GM12873 (cell line): ENCODE measurements around the gene TUBA8.

Experiments
- TF ChIP-seq, protein P1 (sequence below): IDR thresholded peaks from 2 replicates; pipeline ENCODE4 v1.5.1; 2012; ENCODE audit warnings: low read depth, mild to moderate bottlenecking, moderate library complexity, low read length, control low read depth; ENCODE audit not compliant: insufficient read depth; ENCODE audit errors: missing control alignments

TUBA8 gene

GRCh38 chr22:18075101-18075719, 35.4 kb upstream of the TUBA8 start:
- TF ChIP-seq, protein P1, sequence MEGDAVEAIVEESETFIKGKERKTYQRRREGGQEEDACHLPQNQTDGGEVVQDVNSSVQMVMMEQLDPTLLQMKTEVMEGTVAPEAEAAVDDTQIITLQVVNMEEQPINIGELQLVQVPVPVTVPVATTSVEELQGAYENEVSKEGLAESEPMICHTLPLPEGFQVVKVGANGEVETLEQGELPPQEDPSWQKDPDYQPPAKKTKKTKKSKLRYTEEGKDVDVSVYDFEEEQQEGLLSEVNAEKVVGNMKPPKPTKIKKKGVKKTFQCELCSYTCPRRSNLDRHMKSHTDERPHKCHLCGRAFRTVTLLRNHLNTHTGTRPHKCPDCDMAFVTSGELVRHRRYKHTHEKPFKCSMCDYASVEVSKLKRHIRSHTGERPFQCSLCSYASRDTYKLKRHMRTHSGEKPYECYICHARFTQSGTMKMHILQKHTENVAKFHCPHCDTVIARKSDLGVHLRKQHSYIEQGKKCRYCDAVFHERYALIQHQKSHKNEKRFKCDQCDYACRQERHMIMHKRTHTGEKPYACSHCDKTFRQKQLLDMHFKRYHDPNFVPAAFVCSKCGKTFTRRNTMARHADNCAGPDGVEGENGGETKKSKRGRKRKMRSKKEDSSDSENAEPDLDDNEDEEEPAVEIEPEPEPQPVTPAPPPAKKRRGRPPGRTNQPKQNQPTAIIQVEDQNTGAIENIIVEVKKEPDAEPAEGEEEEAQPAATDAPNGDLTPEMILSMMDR, result no peak

- TF ChIP-seq, protein P1, result peak; percentile 68
Observed at GRCh38 chr22:18075720-18076497, 34.7 kb upstream of the TUBA8 start.

GRCh38 chr22:18077087-18077638, 33.4 kb upstream of the TUBA8 start:
- TF ChIP-seq, protein P1, result no peak

DNA sequence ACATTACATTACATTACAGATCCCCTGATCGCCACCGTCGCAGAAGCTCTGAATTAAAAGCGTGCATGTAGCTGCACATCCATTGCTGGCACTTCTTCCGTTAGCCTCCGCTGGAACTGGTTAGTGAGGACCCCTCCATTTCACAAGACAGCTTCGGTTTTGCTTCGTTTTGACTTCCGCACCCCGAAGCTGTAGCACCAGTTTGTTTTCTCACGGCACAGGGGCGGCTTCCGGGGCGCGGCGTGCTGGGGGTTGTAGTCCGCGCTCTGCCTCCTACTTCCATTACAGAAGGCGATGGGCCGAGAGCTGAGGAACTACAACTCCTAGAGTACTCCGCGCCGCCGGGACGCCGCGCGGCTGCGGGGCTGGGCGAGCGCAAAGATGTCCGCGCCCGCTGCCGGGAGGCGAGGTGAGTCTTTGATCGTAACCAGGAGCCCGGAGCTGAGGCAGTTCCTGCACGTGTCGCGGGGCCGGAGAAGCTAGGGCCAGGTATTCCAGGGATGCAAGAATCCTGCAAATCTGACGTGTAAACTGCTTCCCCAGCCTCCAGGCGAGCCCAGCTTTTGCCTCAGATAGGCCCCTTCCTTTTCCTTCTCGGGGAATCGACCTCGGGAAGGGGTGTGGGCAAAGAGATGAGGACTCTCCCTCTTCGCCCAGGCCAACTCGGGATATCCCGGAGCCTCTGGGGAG, 32.8 kb upstream of the TUBA8 start, which contains the start of gene PEX26:
Gene PEX26 (plus strand): TSS at position 352 of the 690 bp plus-strand sequence. CDS start 387 bp downstream, outside the sequence.
- TF ChIP-seq, protein P1, result no peak

DNA sequence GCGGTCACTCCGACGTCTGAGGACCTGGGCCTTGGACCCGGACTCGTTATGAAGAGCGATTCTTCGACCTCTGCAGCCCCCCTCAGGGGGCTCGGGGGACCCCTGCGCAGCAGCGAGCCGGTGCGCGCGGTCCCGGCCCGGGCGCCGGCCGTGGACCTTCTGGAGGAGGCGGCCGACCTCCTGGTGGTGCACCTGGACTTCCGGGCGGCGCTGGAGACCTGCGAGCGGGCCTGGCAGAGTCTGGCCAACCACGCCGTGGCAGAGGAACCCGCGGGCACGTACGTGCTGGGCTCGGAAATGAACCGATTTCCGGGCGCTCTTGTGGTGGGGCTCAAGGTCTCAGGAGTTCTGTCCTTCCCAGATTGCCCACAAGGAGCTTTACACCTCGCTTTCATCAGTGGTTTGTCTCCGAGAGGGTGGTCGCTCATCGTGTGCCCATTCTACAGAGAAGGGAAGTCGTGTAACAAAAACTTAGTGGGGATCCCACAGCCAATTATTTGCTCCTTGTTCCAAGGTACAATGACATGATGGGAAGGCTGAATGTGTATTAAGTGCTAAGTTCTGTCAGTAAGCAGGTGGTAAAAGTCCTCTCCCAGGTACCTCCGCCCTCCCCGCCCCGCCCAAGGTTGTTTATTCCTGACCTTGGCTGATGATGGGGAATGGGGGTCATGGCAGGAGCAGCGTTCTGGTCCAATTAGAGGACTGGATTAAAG, 32.1 kb upstream of the TUBA8 start:
- TF ChIP-seq, protein P1, result no peak

DNA sequence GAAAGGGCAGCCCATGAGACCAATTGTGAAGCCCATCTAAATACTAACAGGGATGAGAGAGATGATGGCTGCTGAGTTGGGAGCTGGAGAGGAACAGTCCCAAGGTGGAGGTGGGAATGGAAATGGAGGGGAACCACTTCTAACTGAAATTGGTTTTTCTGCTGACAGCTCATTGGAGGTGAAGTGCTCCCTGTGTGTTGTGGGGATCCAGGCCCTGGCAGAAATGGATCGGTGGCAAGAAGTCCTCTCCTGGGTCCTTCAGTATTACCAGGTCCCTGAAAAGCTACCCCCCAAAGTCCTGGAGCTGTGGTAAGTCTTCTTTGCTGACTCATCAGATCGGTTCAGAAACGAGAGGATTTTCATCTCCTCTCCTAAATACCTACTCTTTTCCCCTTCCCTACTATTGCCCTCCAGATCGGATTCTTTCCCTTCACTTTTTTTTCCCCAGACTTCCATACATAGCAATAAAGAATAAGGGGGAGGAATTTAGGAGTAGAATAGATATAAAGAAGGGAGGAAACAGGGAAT, 30.8 kb upstream of the TUBA8 start:
- TF ChIP-seq, protein P1, result no peak
